Measurements from ENCODE around the gene SGSM2.

Gene SGSM2

GRCh38 chr17:2299136-2299535, 38.2 kb upstream of the SGSM2 start:
- H3K27ac Mint-ChIP-seq: no peak overlapping the region
- TF ChIP-seq CTCF (IDR thresholded peaks at IDR 0.05): no peak
- H3K4me1 Mint-ChIP-seq: peaks cover 30% of the 10 kb centered on the region
- H3K9me3 Mint-ChIP-seq: no peaks in the 10 kb centered on the region
- no peaks in the 10 kb centered on the region for H3K27me3 Mint-ChIP-seq (ENCODE audit: low read depth, poor library complexity)
- peaks cover 66% of the 10 kb centered on the region for H3K36me3 Mint-ChIP-seq (ENCODE audit: low read depth)
- H3K4me3 Mint-ChIP-seq: no peak overlapping the region
- no peak for DNase-seq

GRCh38 chr17:2299756-2300155, 37.5 kb upstream of the SGSM2 start:
- no peaks in the 10 kb centered on the region for H3K27me3 Mint-ChIP-seq (ENCODE audit: low read depth, poor library complexity)
- H3K9me3 Mint-ChIP-seq: no peaks in the 10 kb centered on the region
- peak overlapping the region; percentile 54 for H3K27ac Mint-ChIP-seq
- H3K4me3 Mint-ChIP-seq: no peak overlapping the region
- H3K36me3 Mint-ChIP-seq (ENCODE audit: low read depth): peaks cover 60% of the 10 kb centered on the region
- DNase-seq: no peak
- peaks cover 32% of the 10 kb centered on the region for H3K4me1 Mint-ChIP-seq
- TF ChIP-seq CTCF (IDR thresholded peaks at IDR 0.05): no peak

- Mint-ChIP-seq H3K27ac (peak overlapping the region; percentile 87), H3K27me3 (ENCODE audit: low read depth, poor library complexity) (no peaks in the 10 kb centered on the region), H3K9me3 (peaks cover 4% of the 10 kb centered on the region), H3K36me3 (ENCODE audit: low read depth) (peaks cover 54% of the 10 kb centered on the region), H3K4me1 (peaks cover 24% of the 10 kb centered on the region), H3K4me3 (peak overlapping the region; percentile 90)
- DNase-seq: no peak
- no peak for TF ChIP-seq CTCF (IDR thresholded peaks at IDR 0.05)
These were observed 34.5 kb upstream of the SGSM2 start for GRCh38 chr17:2302778-2303203.

- no peak for TF ChIP-seq CTCF (IDR thresholded peaks at IDR 0.05)
- H3K27ac Mint-ChIP-seq: peak within 1 kb of the TSS; percentile 87
- H3K27me3 Mint-ChIP-seq (ENCODE audit: low read depth, poor library complexity): no peaks in the 10 kb centered on the region
- H3K4me3 Mint-ChIP-seq: peak within 1 kb of the TSS; percentile 90
- peaks cover 4% of the 10 kb centered on the region for H3K9me3 Mint-ChIP-seq
- H3K4me1 Mint-ChIP-seq: peaks cover 24% of the 10 kb centered on the region
- peaks cover 48% of the 10 kb centered on the region for H3K36me3 Mint-ChIP-seq (ENCODE audit: low read depth)
- DNase-seq: peak; percentile 94
These were observed 33.8 kb upstream of the SGSM2 start, which contains the start of the genes SMG6 and SRR for GRCh38 chr17:2303204-2304188. Gene SMG6 (minus strand): TSS chr17:2303785. CDS start chr17:2303720, 65 bp downstream. Gene SRR (plus strand): TSS chr17:2303950. CDS start chr17:2315561, 11,611 bp downstream.

GRCh38 chr17:2304931-2305330, 32.4 kb upstream of the SGSM2 start:
- DNase-seq: no peak
- H3K27me3 Mint-ChIP-seq (ENCODE audit: low read depth, poor library complexity): no peaks in the 10 kb centered on the region
- peaks cover 30% of the 10 kb centered on the region for H3K4me1 Mint-ChIP-seq
- peaks cover 39% of the 10 kb centered on the region for H3K36me3 Mint-ChIP-seq (ENCODE audit: low read depth)
- peaks cover 4% of the 10 kb centered on the region for H3K9me3 Mint-ChIP-seq
- peak overlapping the region; percentile 74 for H3K4me3 Mint-ChIP-seq
- TF ChIP-seq CTCF (IDR thresholded peaks at IDR 0.05): no peak
- no peak overlapping the region for H3K27ac Mint-ChIP-seq

All from nephron progenitor cell (in vitro differentiated cells).